OCI-LY7 (cell line): ENCODE results near the gene ANGPT4.
A peak's percentile ranks its signal among the peaks of the same experiment; 100 is the strongest.

Source experiments
- EZH2phosphoT487 ChIP-seq: fragments of 200-600 bp; sonication (generic); IDR thresholded peaks from 2 replicates; pipeline ENCODE4 v1.6.1; 2018; ENCODE audit warnings: low read depth, borderline replicate concordance, mild to moderate bottlenecking, mixed run types, antibody characterized with exemption, low read length, moderate library complexity, mixed read lengths
- TF ChIP-seq, protein P1 (sequence below): fragments of 200-600 bp; sonication (generic); conservative IDR thresholded peaks from 2 replicates; pipeline ENCODE4 v1.5.1; 2014; ENCODE audit warnings: mild to moderate bottlenecking, antibody characterized with exemption, low read length, moderate library complexity, mixed read lengths

DNA sequence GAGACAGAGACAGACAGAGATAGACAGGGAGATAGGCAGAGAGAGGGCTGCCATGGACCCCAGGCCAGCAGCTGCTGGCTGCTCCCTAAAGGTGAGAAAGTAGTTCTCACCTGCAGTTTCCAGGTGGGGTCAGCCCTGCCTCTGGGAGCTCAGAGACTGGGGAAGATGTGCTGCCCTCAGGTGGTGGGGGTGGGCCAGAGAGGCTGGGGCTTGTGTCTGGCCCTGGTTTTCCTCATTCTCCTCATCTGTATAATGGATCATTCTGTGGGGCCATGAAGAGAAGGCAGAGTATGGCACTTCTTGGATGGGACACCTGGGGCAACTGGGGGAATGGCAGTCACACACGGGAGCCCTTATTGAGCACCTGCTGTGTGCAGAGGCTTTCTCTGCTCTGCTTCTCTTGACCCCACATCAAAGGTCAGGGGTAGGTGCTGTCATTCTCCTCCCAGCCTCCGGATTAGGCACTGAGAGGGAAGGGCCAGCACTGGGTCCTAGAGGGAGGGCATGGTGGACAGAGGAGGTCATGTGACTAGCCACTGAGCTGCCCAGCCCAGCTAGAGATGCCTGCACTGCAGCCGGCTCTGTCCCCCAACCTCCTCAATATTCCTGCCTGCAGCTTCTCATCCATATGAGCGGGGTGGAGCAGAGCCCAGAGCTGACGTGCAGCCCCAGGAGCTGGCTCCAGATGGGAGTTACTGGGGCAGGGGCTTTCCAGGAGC, 4.1 kb downstream of the ANGPT4 start:
- TF ChIP-seq, protein P1, sequence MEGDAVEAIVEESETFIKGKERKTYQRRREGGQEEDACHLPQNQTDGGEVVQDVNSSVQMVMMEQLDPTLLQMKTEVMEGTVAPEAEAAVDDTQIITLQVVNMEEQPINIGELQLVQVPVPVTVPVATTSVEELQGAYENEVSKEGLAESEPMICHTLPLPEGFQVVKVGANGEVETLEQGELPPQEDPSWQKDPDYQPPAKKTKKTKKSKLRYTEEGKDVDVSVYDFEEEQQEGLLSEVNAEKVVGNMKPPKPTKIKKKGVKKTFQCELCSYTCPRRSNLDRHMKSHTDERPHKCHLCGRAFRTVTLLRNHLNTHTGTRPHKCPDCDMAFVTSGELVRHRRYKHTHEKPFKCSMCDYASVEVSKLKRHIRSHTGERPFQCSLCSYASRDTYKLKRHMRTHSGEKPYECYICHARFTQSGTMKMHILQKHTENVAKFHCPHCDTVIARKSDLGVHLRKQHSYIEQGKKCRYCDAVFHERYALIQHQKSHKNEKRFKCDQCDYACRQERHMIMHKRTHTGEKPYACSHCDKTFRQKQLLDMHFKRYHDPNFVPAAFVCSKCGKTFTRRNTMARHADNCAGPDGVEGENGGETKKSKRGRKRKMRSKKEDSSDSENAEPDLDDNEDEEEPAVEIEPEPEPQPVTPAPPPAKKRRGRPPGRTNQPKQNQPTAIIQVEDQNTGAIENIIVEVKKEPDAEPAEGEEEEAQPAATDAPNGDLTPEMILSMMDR: peak; percentile 66
- no peak for TF ChIP-seq EZH2phosphoT487
